ENCODE data around the gene JUP.
A peak's percentile ranks its signal among the peaks of the same experiment; 100 is the strongest.

DNA sequence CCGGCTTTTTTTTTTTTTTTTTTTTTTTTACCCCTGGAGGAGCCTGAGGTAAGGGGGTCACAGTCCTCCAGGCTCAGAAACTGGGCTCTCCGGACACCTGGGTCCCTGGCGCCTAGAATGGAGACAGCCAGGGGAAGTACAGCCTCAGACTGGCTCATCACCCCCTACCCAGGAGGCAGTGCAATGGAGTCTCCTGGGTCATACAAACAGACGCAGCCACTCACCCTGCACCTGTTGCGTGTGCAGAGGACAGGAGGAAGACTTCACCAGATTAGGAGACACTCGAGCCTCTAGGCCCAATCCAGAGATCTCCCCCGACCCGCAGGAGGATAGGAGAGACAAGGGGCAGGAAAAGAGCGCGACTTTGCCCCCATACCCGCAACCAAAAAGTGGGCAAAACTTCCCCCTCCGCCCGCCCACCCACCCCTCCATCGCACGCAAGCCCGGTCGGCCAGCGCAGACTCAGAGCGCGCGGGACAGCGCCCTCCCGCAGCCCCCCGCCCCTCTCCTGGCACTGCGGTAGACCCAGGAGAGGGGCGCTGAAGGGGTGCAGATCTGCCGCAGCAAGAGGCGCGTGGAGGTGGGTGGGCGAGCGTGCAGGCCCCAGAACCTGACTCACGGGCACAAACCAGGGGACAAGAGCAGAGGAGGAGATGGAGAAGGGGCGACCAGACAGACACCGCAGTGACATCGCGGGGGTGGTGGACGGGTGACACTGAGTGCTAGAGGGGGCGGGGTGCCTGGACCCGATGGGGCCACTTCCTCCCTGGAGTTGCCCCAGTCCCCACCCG lies 53.0 kb downstream of the JUP start:
- TF ChIP-seq YY1 (IDR thresholded peaks at IDR 0.05; ENCODE audit: insufficient read depth, insufficient read length) (no peak), ZNF274 (IDR thresholded peaks at IDR 0.05; ENCODE audit: low read depth, low read length) (no peak), SUZ12 (IDR thresholded peaks at IDR 0.05; ENCODE audit: extremely low read depth, insufficient read depth, insufficient read length) (peak; percentile 94)

All from NT2/D1 (cell line).